Spinal cord (tissue), 10 donors: ENCODE data around the gene FOCAD. TPM values are rescaled to one million over a fixed set of nuclear protein-coding genes. Genes with fewer than 3 reads are reported as not detected.
A peak's percentile ranks its signal among the peaks of the same experiment; 100 is the strongest.

ENCODE experiments used
- DNase-seq, 6 donors: peaks; one replicate each; pipeline versions ENCODE4 v3.0.0 to v3.0.0-alpha.2; 2013 to 2015; ENCODE audit warnings: low spot score in 6 of 6, low read depth in 4 of 6
- H3K27ac ChIP-seq: one replicate; pipeline ENCODE4 v1.5.1; 2013; ENCODE audit warnings: low read depth, low read length, control low read depth
- H3K27me3 ChIP-seq: one replicate; pipeline ENCODE4 v1.6.1; 2013; ENCODE audit warnings: low read length; ENCODE audit not compliant: control insufficient read depth, insufficient read depth
- H3K36me3 ChIP-seq: one replicate; pipeline ENCODE4 v1.6.1; 2013; ENCODE audit warnings: low read length; ENCODE audit not compliant: control insufficient read depth, insufficient read depth
- H3K4me1 ChIP-seq: one replicate; pipeline ENCODE4 v1.6.1; 2013; ENCODE audit warnings: low read length; ENCODE audit not compliant: control insufficient read depth, insufficient read depth
- H3K4me3 ChIP-seq: one replicate; pipeline ENCODE4 v1.5.1; 2013; ENCODE audit warnings: low read depth, low read length, control low read depth
- H3K9me3 ChIP-seq: one replicate; pipeline ENCODE4 v1.6.1; 2013; ENCODE audit warnings: low read length; ENCODE audit not compliant: control insufficient read depth, insufficient read depth
- WGBS: methylation state at CpG from one replicate; pipeline ENCODE4 v1.1.5; 2013; ENCODE audit warnings: missing lambda C conversion rate; ENCODE audit not compliant: insufficient coverage; 5-methylcytosine and 5-hydroxymethylcytosine counted together
- polyA plus RNA-seq, 2 donors: library from polyadenylated mRNA; unstranded; fragments of 120-200 nt; gene quantifications; one replicate each; pipeline ENCODE4 v1.2.1, GENCODE V29; 2013; ENCODE audit not compliant: insufficient read length in 2 of 2
- small RNA-seq: library from RNA; depleted of rRNA; stranded (forward); fragments of <200 nt; gene quantifications from one replicate; pipeline ENCODE3, GENCODE V24; 2014; ENCODE audit warnings: low replicate concordance
- total RNA-seq, 2 donors: library from RNA; depleted of rRNA in 1 of 2; stranded (reverse); fragments of 120-200 nt in 1 of 2; fragments of >200 nt in 1 of 2; gene quantifications; one replicate each; pipeline versions ENCODE4 v1.2.3 to v1.2.4, GENCODE V29; 2013 to 2014
- donor health status: healthy.

Gene FOCAD
- total and polyA plus RNA-seq, 4 donors, result 32.3 to 189 (median 52.9) TPM

DNA sequence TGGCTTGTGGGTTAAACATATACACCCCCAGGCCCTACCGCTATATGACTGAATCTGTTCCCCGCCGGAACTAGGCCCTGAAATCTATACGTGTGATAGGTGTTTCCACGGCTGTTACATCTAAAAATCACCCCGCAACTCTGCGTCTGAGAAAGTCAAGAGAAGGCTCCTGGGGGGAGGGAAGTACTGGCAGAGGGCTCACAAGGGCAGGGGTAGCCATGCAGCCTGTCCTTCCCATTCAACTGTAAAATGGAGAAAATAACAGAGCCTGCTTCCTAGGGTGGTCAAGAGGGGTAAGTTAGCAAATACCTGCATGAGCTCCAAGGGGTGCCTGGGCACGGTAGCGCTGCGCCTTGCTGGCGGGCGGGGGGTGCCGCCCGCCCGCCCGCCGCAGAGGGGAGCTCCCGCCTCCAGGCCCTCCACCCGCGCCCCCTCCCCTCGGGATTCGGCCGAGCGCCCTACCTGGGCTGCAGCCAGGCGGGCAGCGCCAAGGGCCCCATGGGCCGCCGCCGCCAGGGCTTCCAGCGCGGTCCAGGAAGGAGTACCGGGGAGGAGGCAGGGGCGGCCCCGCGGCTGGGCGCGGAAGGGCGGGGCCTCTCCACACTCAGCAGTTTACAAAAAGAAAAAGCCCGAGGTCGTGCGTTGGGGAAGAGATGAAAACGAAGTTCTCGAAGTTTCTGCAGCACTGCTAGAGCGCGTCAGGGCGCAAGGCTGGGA is 347.2 kb downstream of the FOCAD start, which contains the start of gene HACD4:
TSS of gene HACD4 (minus strand) at position 550 of the 717 bp plus-strand sequence. CDS start at position 500, 50 bp downstream.
- Histone ChIP-seq H3K27me3 (no peaks in the 10 kb centered on the region), H3K36me3 (no peaks in the 10 kb centered on the region), H3K4me1 (peaks cover 7% of the 10 kb centered on the region), H3K4me3 (peak within 1 kb of the TSS; percentile 40), H3K27ac (no peak within 1 kb of the TSS), H3K9me3 (no peaks in the 10 kb centered on the region)
- peak in 4 of 6 donors; percentile 11 to 62 (median 26) for DNase-seq
- WGBS, result 2% methylated on average over 37 of the region's 46 CpGs

DNA sequence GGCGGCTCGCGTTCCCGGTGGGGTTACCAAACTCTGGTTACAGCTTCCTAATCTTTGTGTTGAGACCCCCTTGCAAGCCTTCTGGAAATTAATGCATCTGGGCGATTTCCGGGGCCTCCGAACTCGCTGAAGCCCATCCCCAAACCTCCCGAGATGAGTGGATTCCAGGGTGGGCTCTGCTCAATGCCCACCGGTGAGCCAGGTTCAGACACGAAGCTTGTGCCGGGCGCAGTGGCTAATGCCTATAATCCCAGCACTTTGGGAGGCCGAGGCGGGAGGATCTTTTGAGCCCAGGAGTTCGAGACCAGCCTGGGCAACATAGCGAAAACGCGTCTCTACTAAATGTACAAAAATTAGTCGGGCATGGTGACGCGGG is 347.7 kb downstream of the FOCAD start:
- Histone ChIP-seq H3K27ac (no peak overlapping the region), H3K4me1 (peaks cover 7% of the 10 kb centered on the region), H3K27me3 (no peaks in the 10 kb centered on the region), H3K36me3 (no peaks in the 10 kb centered on the region), H3K9me3 (no peaks in the 10 kb centered on the region), H3K4me3 (peak overlapping the region; percentile 40)
- 72% methylated on average over 22 of the region's 22 CpGs for WGBS
- DNase-seq, result no peak

DNA sequence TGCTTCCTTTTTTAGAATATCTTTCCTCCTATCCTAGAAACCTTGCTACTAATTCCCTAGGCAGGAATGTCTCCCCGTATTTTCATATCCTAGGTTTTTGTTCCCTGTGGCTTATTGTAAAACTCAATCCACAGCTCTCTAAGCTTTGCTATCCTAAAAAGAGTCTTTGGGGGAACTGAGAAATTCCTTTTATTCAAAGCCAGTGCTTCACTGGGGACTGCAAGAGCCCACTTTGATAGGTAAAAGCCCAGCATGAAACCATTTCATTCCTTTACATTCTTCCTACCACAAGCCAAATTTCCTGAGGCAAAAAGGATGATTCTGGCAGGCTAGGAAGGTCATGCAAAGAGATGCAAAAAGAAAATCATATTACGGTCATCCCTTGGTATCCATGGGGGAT is 353.2 kb downstream of the FOCAD start:
- Histone ChIP-seq H3K9me3 (no peaks in the 10 kb centered on the region), H3K27me3 (no peaks in the 10 kb centered on the region), H3K36me3 (no peaks in the 10 kb centered on the region), H3K4me3 (no peak overlapping the region), H3K27ac (no peak overlapping the region), H3K4me1 (no peaks in the 10 kb centered on the region)
- no peak for DNase-seq
- no CpG with 5 or more reads among the region's 2 CpGs for WGBS

- no peak overlapping the region for H3K27ac ChIP-seq
- DNase-seq, result no peak
- H3K36me3 ChIP-seq, result no peaks in the 10 kb centered on the region
- H3K4me1 ChIP-seq, result no peaks in the 10 kb centered on the region
- H3K4me3 ChIP-seq, result no peak overlapping the region
- H3K9me3 ChIP-seq, result no peaks in the 10 kb centered on the region
- H3K27me3 ChIP-seq, result no peaks in the 10 kb centered on the region
- no CpG with 5 or more reads among the region's 1 CpG for WGBS
These were observed 355.2 kb downstream of the FOCAD start for GRCh38 chr9:21039302-21039701.

DNA sequence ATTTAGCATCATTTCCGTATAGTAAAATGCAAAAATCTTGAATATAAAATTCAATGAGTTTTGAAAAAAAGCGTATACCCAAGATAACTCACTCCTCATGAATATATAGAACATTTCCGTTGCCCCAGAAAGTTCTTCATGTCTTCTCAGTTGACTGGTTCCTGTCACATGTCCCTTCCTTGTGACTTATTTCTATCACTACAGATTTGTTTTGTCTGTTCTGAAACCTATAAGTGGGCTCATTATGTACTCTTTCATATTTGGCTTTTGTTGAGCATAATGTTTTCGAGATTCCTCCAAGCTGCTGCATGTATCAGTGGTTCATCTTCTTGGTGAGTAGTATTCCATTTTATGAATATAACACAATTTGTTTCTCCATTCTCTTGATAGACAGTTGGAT is 358.4 kb downstream of the FOCAD start:
- H3K36me3 ChIP-seq, result no peaks in the 10 kb centered on the region

DNA sequence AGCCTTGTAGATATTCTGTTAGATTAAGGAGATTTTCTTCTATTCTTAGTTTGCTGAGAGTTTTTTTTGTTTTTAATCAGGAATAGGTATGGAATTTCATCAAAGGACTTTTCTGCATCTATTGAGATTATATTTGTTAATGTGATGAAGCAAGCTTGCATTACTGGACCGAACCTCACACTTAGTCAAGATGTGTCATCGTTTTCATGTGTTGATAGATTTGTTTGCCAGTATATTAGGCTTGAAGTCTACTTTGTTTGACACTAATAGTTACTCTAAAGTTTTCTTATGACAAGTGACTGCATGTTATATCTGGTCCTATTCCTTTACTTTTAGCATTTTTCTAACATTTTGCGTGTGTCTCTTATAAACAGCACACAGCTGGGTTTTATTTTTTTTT is 359.8 kb downstream of the FOCAD start:
- Histone ChIP-seq H3K4me3 (no peak overlapping the region), H3K4me1 (no peaks in the 10 kb centered on the region), H3K27ac (no peak overlapping the region), H3K9me3 (no peaks in the 10 kb centered on the region), H3K27me3 (no peaks in the 10 kb centered on the region), H3K36me3 (no peaks in the 10 kb centered on the region)
- no peak for DNase-seq
- WGBS, result no CpG with 5 or more reads among the region's 3 CpGs

More for the DNA sequence above, 358.4 kb downstream of the FOCAD start:
- H3K4me1 ChIP-seq, result no peaks in the 10 kb centered on the region
- H3K9me3 ChIP-seq, result no peaks in the 10 kb centered on the region
- no peak overlapping the region for H3K4me3 ChIP-seq
- DNase-seq, result peak in 1 of 6 donors; percentile 59
- no CpG with 5 or more reads among the region's 4 CpGs for WGBS
- H3K27ac ChIP-seq, result no peak overlapping the region
- no peaks in the 10 kb centered on the region for H3K27me3 ChIP-seq

Small RNA genes lying within 50 kb of the gene (small RNA-seq; reads per million reads assigned to genes)
- gene MIR491 (1.3 reads per million, percentile 84 among the genes with 10 or more reads in this experiment), gene SNORA30B (0.06 reads per million)

Other genes starting within 250 kb of the FOCAD start
- gene MLLT3, start 61.8 kb upstream of the FOCAD start, total RNA-seq, result 10 to 100 TPM; 27.7 to 42.3 TPM
- gene MLLT3, start 61.8 kb upstream of the FOCAD start, polyA plus RNA-seq, result 10 to 100 TPM; 22.0 to 34.4 TPM